ENCODE results near the gene ANKRD17. TPM values are rescaled to one million over a fixed set of nuclear protein-coding genes. Genes with fewer than 3 reads are reported as not detected.

The ANKRD17 gene
- total RNA-seq, 2 donors from 2014 or later = 63.3 to 65.0 TPM

DNA sequence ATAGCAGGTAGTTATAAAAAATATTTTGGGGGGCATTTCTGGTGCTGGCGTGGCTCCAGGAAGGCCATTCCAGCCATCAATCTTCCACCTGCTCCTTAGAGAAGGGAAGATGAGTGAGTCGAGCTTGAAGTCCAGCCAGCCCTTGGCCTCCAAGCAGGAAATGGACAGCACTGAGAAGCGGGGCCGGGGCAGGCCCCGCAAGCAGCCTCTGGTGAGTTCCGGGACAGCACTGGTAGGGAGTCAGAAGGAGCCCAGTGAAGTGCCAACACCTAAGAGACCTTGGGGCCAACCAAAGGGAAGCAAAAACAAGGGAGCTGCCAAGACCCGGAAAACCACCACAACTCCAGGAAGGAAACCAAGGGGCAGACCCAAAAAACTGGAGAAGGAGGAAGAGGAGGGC is 159.9 kb downstream of the ANKRD17 start:
- TF ChIP-seq POLR2A (IDR thresholded peaks at IDR 0.05) (no peak), POLR2AphosphoS5 (IDR thresholded peaks at IDR 0.05) (no peak)
- TF ChIP-seq, protein P1, sequence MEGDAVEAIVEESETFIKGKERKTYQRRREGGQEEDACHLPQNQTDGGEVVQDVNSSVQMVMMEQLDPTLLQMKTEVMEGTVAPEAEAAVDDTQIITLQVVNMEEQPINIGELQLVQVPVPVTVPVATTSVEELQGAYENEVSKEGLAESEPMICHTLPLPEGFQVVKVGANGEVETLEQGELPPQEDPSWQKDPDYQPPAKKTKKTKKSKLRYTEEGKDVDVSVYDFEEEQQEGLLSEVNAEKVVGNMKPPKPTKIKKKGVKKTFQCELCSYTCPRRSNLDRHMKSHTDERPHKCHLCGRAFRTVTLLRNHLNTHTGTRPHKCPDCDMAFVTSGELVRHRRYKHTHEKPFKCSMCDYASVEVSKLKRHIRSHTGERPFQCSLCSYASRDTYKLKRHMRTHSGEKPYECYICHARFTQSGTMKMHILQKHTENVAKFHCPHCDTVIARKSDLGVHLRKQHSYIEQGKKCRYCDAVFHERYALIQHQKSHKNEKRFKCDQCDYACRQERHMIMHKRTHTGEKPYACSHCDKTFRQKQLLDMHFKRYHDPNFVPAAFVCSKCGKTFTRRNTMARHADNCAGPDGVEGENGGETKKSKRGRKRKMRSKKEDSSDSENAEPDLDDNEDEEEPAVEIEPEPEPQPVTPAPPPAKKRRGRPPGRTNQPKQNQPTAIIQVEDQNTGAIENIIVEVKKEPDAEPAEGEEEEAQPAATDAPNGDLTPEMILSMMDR (IDR thresholded peaks at IDR 0.05) = no peak
- H3K9me3 ChIP-seq = no peaks in the 10 kb centered on the region
- H3K4me1 ChIP-seq (replicated peaks) = no peaks in the 10 kb centered on the region
- peaks cover 0 to 5% of the 10 kb centered on the region in 2 donors for H3K36me3 ChIP-seq
- no peaks in the 10 kb centered on the region for H3K27me3 ChIP-seq (replicated peaks; ENCODE audit: insufficient read depth)
- no peak for DNase-seq (ENCODE audit: low spot score)
- 88% methylated on average over 7 of the region's 7 CpGs for WGBS
- no peak overlapping the region for H3K4me3 ChIP-seq
- intact Hi-C loops (cut with DNase I) = no loop called here
- no peak overlapping the region for H3K27ac ChIP-seq

DNA sequence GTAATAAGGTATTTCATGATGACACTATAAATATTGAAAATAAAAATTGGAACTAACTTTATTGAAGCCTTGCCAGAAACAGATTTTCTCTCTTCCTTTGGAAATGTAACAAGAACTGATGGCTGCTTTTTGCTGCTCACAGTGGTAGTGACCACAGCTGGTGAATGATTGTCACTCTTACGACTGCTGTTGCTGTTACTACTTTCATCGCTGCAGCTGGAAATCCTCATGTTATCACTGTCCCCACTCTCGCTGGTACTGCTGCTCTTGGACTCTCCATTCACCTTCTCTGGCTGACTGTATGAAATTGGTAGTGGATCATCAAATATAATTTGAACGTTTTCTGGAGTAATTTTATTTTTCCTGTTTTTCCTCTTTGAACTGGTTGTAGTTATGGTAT is 160.6 kb downstream of the ANKRD17 start:
- 64% methylated on average over 4 of the region's 4 CpGs for WGBS
- intact Hi-C loops (cut with DNase I) = no loop called here
- peaks cover 0 to 5% of the 10 kb centered on the region in 2 donors for H3K36me3 ChIP-seq
- H3K9me3 ChIP-seq = no peaks in the 10 kb centered on the region
- no peak overlapping the region for H3K4me3 ChIP-seq
- no peaks in the 10 kb centered on the region for H3K4me1 ChIP-seq (replicated peaks)
- TF ChIP-seq POLR2A (IDR thresholded peaks at IDR 0.05) = no peak
- TF ChIP-seq, protein P1 (IDR thresholded peaks at IDR 0.05) = no peak
- no peak for TF ChIP-seq POLR2AphosphoS5 (IDR thresholded peaks at IDR 0.05)
- no peaks in the 10 kb centered on the region for H3K27me3 ChIP-seq (replicated peaks; ENCODE audit: insufficient read depth)
- DNase-seq (ENCODE audit: low spot score) = no peak
- H3K27ac ChIP-seq = no peak overlapping the region

DNA sequence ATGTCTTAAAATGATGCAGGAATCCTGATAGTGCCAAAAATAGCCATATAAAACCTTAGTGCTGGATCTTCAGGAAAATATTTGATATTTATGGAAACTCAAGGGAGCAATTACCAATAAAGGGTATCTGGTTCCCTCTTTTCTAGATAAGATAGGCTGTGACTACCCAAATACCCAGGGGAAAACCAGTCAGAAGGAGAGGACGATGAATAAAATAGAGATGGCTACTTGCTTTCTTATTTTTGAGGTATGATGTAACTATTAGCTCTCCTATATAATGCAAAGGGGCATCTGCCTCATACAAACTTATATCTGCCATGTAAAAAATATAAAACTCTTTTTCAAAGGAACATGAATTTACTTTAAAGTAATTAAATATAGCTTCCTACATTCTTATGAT is 165.7 kb downstream of the ANKRD17 start:
- WGBS = 71% methylated on average over 1 of the region's 1 CpG
- Histone ChIP-seq H3K27me3 (replicated peaks; ENCODE audit: insufficient read depth) (no peaks in the 10 kb centered on the region), H3K4me3 (no peak overlapping the region), H3K9me3 (no peaks in the 10 kb centered on the region), H3K4me1 (replicated peaks) (no peaks in the 10 kb centered on the region), H3K27ac (no peak overlapping the region), H3K36me3 (peaks cover 0 to 5% of the 10 kb centered on the region in 2 donors)
- TF ChIP-seq, protein P1 (IDR thresholded peaks at IDR 0.05) = no peak
- TF ChIP-seq POLR2AphosphoS5 (IDR thresholded peaks at IDR 0.05) (no peak), POLR2A (IDR thresholded peaks at IDR 0.05) (no peak)
- intact Hi-C loops (cut with DNase I) = no loop called here
- no peak for DNase-seq (ENCODE audit: low spot score)

DNA sequence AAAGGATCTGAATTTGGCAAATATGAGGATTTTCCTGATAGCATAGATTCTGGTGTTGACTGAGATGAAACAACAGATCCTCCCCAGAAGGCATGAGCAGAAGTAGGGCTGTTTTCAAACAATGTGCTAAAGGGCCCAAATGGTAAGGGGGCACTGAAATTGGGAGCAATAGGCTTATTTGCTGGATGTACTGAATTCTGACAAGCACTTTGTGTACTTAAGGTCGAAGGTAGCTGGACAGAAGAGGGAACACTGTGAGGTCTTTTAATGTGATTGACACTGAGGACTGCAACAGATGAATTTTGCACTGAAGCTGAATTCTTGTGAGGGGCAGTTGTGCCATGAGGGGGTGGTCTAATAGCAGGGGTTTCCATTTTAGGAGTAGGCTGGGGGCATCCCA is 167.9 kb downstream of the ANKRD17 start:
- H3K36me3 ChIP-seq = no peaks in the 10 kb centered on the region
- 100% methylated on average over 1 of the region's 1 CpG for WGBS

DNA sequence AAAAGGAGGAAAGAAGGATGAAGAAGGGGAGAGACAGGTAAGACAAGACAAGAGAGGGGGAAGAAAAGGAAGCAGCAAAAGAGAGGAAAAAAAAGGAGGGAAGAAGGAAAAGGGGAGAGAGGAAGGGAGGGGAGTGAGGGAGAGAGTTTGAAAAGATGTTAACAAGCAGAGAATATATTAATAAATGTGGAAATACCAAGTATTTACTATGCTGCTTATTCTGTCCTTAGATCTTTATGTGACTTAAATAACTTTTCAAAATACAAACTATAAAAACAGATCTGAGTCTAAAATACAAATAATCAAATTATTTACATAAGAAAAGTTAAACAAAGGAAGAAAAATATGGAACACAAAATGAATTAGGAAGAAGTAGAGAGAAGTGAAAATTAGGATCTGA is 170.7 kb downstream of the ANKRD17 start:
- intact Hi-C loops (cut with DNase I) = no loop called here
- Histone ChIP-seq H3K4me3 (no peak overlapping the region), H3K36me3 (no peaks in the 10 kb centered on the region), H3K4me1 (replicated peaks) (no peaks in the 10 kb centered on the region), H3K27ac (no peak overlapping the region), H3K9me3 (no peaks in the 10 kb centered on the region), H3K27me3 (replicated peaks; ENCODE audit: insufficient read depth) (no peaks in the 10 kb centered on the region)
- TF ChIP-seq POLR2A (IDR thresholded peaks at IDR 0.05) (no peak), POLR2AphosphoS5 (IDR thresholded peaks at IDR 0.05) (no peak)
- TF ChIP-seq, protein P1 (IDR thresholded peaks at IDR 0.05) = no peak
- no peak for DNase-seq (ENCODE audit: low spot score)

More for the DNA sequence above, 167.9 kb downstream of the ANKRD17 start:
- DNase-seq (ENCODE audit: low spot score) = no peak
- Histone ChIP-seq H3K9me3 (no peaks in the 10 kb centered on the region), H3K4me3 (no peak overlapping the region), H3K27me3 (replicated peaks; ENCODE audit: insufficient read depth) (no peaks in the 10 kb centered on the region), H3K4me1 (replicated peaks) (no peaks in the 10 kb centered on the region), H3K27ac (no peak overlapping the region)
- TF ChIP-seq POLR2AphosphoS5 (IDR thresholded peaks at IDR 0.05) (no peak), POLR2A (IDR thresholded peaks at IDR 0.05) (no peak)
- TF ChIP-seq, protein P1 (IDR thresholded peaks at IDR 0.05) = no peak
- intact Hi-C loops (cut with DNase I) = no loop called here

All from prostate gland (tissue), 2 donors.